Renal cortex interstitium (tissue), 11 donors: Measurements from ENCODE around the gene SFN. TPM values are rescaled to one million over a fixed set of nuclear protein-coding genes. Genes with fewer than 3 reads are reported as not detected.

Experiments
- DNase-seq, 11 donors: peaks; one replicate each; pipeline ENCODE4 v3.0.0-alpha.2; 2013; ENCODE audit warnings: low read depth in 9 of 11, low spot score in 4 of 11; ENCODE audit errors: extremely low read depth in 1 of 11
- polyA plus RNA-seq, 3 donors: library from polyadenylated mRNA; unstranded; fragments of 120-200 nt; gene quantifications; one replicate each; pipeline ENCODE4 v1.2.1, GENCODE V29; 2013; ENCODE audit not compliant: insufficient read length in 3 of 3

Gene SFN
- polyA plus RNA-seq, 3 donors: 0.53 to 0.63 (median 0.56) TPM

GRCh38 chr1:26897351-26897750, 34.4 kb downstream of the SFN start:
- DNase-seq: no peak

GRCh38 chr1:26900001-26900814, 37.3 kb downstream of the SFN start, which contains the start of gene GPATCH3:
Gene GPATCH3 (minus strand): TSS chr1:26900467. CDS start chr1:26900442, 25 bp downstream.
- peak; percentile 85 to 93 (median 90) for DNase-seq

GRCh38 chr1:26900815-26901511, 38.0 kb downstream of the SFN start:
- no peak for DNase-seq

DNA sequence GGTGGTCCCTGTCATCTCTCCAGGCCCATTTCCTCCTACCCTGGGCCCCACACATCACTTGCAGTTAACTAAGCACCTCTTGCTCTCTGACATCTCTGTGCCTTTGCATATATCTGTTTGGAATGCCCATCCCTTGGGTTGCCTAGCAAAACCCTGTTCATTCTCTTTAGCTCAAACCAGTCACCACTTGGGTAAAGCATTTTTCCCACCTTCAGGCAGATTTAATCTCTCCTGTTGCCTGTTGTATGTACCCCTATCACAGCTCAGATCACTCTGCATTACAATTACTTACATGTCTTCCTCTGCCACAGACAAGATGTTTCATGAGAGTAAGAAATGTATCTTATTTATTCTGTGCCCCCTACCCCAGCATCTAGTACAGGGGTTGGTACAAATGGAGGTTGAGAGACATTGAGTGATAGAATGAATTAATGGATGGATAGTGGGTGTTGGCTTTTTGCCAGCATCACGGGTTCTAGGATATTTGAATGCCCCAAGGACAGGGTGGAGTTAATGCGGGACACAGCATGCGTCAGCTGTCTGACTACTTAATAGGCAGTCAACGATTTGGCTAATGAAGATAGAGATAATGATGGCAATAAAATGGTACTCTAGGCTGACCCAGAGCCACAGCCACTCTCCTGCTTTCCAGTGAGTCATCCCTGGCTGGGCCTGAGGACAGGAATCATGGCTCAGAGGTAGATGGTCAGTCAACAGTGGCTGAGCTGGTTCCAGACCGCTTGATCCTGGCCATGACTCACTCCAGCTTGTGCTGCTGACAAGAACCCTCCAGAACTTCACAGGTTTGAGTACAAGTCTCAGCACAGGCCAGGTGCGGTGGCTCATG, 44.3 kb downstream of the SFN start:
- no peak for DNase-seq

GRCh38 chr1:26909951-26910342, 47.0 kb downstream of the SFN start:
- DNase-seq: no peak

DNA sequence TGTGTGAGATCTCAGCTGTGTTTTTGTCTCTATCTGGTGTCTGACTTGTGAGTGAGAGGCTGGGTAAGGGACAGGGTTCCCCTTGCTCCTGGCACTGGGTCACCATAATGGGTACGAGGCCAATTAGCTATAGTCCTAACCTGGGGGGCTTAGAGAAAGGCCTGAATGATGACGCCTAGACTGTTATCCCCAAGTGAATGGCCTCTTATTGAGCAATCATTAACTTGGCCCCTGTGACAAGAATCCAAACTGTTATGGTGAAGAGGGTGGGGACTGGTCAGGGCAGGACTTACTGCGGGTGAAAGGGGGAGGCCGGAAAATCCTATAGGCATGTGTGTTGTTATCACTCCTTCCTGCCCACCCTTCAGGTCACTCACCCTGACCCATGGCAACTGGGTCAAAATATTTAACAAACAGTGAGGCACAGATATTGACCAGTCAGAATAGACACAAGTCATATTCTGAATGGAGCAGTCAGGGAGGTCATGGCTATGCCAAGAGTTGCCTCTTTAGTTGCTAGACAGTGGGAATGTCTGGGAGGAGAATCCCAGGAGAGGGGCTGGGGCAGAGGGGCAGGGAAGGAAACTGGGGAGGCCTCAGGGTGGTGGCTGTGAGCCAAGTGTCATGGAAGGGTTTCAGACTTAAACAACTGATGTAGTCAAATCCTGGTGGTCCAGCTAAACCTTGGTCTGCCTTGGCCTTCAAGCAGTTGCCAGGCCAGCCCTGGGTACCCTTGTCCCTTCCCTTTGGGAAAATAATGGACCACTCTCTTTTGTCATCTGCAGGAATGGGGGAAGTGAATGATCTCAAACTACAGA, 47.6 kb downstream of the SFN start:
- DNase-seq: no peak

DNA sequence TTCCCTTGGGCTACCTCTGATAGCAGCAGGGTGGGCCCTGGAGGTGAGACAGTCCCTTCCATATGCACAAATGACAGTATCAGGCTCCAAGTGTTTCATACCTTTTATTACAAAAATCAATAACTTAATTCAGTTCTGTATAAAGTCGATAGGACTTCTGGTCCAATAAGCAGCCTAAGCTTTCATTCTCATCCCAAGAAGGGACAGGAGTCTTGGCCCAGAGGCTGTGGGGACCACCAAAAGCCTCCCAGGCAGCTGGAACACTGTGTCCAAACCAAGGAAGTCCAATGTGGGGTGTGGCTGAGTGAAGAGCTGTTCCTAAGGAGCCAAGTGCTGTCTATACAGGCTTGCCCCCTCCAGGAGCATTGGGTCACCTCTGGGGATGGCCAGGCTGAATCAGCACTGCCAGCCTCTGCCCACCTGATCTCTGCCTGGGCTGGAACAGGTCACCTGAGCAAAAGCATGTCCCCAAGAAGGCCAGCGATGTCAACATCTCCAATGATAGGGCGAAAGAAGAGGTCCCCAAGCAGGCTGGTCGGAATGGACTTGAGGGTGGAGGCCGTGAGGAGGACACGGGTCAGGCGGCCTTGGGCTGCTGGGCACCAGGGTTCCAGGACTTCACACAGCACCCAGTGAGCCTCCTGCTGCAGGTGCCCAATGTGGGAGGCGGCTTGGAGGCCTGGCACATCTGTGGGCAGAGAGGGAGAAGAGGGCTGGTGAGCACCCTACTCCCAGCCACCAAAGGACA, 48.6 kb downstream of the SFN start:
- DNase-seq: no peak

GRCh38 chr1:26912147-26912490, 49.2 kb downstream of the SFN start:
- no peak for DNase-seq

GRCh38 chr1:26913389-26913753, 50.4 kb downstream of the SFN start:
- no peak for DNase-seq

Other genes with a start within 250 kb of the SFN start
- 100 to 1,000 TPM in 2 of 3 donors, 10 to 100 TPM in 1; 95.4 to 107 (median 100) TPM for gene ARID1A, start 167.1 kb upstream of the SFN start, polyA plus RNA-seq
- gene PIGV, start 75.2 kb upstream of the SFN start, polyA plus RNA-seq: 10 to 100 TPM; 16.0 to 19.0 (median 16.0) TPM
- 10 to 100 TPM; 18.2 to 24.6 (median 23.2) TPM for gene ZDHHC18, start 36.5 kb upstream of the SFN start, polyA plus RNA-seq
- gene GPN2, start 27.1 kb downstream of the SFN start, polyA plus RNA-seq: 10 to 100 TPM; 27.2 to 34.5 (median 30.1) TPM
- 10 to 100 TPM; 14.8 to 15.0 (median 15.0) TPM for gene GPATCH3, start 37.3 kb downstream of the SFN start, polyA plus RNA-seq
- 1 to 10 TPM in 2 of 3 donors, under 1 TPM in 1; 0.72 to 1.3 (median 1.2) TPM for gene NR0B2, start 50.8 kb downstream of the SFN start, polyA plus RNA-seq
- gene NUDC, start 58.6 kb downstream of the SFN start, polyA plus RNA-seq: 100 to 1,000 TPM in 1 of 3 donors, 10 to 100 TPM in 2; 87.5 to 108 (median 92.3) TPM
- 10 to 100 TPM in 2 of 3 donors, 1 to 10 TPM in 1; 8.0 to 10.4 (median 10.3) TPM for gene KDF1, start 97.3 kb downstream of the SFN start, polyA plus RNA-seq
- 1 to 10 TPM; 4.6 to 5.4 (median 4.7) TPM for gene TRNP1, start 130.5 kb downstream of the SFN start, polyA plus RNA-seq
- gene TENT5B, start 149.7 kb downstream of the SFN start, polyA plus RNA-seq: 1 to 10 TPM in 1 of 3 donors, under 1 TPM in 2; 0.73 to 2.0 (median 0.78) TPM